Upper lobe of left lung (tissue), 6 donors: ENCODE measurements around the gene MSH4. TPM values are rescaled to one million over a fixed set of nuclear protein-coding genes. Genes with fewer than 3 reads are reported as not detected.

Experiments
- ATAC-seq, 2 donors: fragments of 200-7000 bp; cut with Tn5 transposase; one replicate each; pipeline ENCODE4 v1.9.1; 2022; ENCODE audit warnings: mild to moderate bottlenecking in 2 of 2, moderate library complexity in 2 of 2; ENCODE audit not compliant: low FRiP score in 2 of 2
- DNase-seq, 2 donors: peaks; one replicate each; pipeline ENCODE4 v3.0.0-alpha.2; 2019 to 2020
- H3K27ac ChIP-seq, 4 donors: fragments of 200-600 bp; sonication (generic); one replicate each; pipeline ENCODE4 v1.5.1; 2016 to 2019
- H3K27me3 ChIP-seq, 4 donors: fragments of 200-600 bp; sonication (generic); one replicate each; pipeline ENCODE4 v1.5.1; 2017 to 2019
- H3K36me3 ChIP-seq, 4 donors: fragments of 200-600 bp; sonication (generic); one replicate each; pipeline ENCODE4 v1.5.1; 2016 to 2019
- H3K4me1 ChIP-seq, 4 donors: fragments of 200-600 bp; sonication (generic); one replicate each; pipeline ENCODE4 v1.5.1; 2018 to 2019
- H3K4me3 ChIP-seq, 4 donors: fragments of 200-600 bp; sonication (generic); one replicate each; pipeline ENCODE4 v1.5.1; 2017 to 2019; ENCODE audit warnings: mild to moderate bottlenecking in 2 of 4, moderate library complexity in 1 of 4
- H3K9me3 ChIP-seq, 4 donors: fragments of 200-600 bp; sonication (generic); one replicate each; pipeline ENCODE4 v1.5.1; 2018 to 2019
- CTCF ChIP-seq, 6 experiments: fragments of 450-650 bp in 4 of 6; fragments of 200-600 bp in 2 of 6; sonication (generic) in 2 of 6; IDR thresholded peaks; one replicate each; pipeline ENCODE4 v1.5.1; 2016 to 2019; ENCODE audit warnings: antibody characterized with exemption in 6 of 6
- EP300 ChIP-seq, 4 donors: sonication (generic); formaldehyde crosslinking; IDR thresholded peaks; one replicate each; pipeline ENCODE4 v1.5.1; 2017; ENCODE audit warnings: antibody characterized with exemption in 4 of 4, control low read depth in 2 of 4
- POLR2A ChIP-seq, 4 donors: fragments of 450-650 bp; IDR thresholded peaks; one replicate each; pipeline ENCODE4 v1.5.1; 2016 to 2017; ENCODE audit warnings: antibody characterized with exemption in 4 of 4, mild to moderate bottlenecking in 2 of 4
- POLR2AphosphoS5 ChIP-seq, 2 donors: sonication (generic); formaldehyde crosslinking; IDR thresholded peaks; one replicate each; pipeline ENCODE4 v1.5.1; 2017; ENCODE audit warnings: antibody characterized with exemption in 2 of 2
- WGBS, 2 donors: methylation state at CpG; one replicate each; pipeline ENCODE4 v1.1.5; 2017 to 2018; 5-methylcytosine and 5-hydroxymethylcytosine counted together
- total RNA-seq, 6 donors: library from RNA; depleted of rRNA in 4 of 6; stranded (reverse); fragments of >200 nt in 4 of 6; gene quantifications; one replicate each; pipeline versions ENCODE4 v1.1.0 to v1.2.1, GENCODE V29; 2016 to 2021
- donor health status: DM: no; HTN: no; CAD: no; lungs with moderate emphysema.
- donor health status: DM: no; HTN: yes; CAD: no; lungs with severe emphysema.

Gene MSH4
- total RNA-seq, 6 donors from 2014 or later: 0.31 to 0.74 (median 0.46) TPM; not detected in 3

- Histone ChIP-seq H3K27me3 (no peaks in the 10 kb centered on the region), H3K36me3 (no peaks in the 10 kb centered on the region), H3K9me3 (no peaks in the 10 kb centered on the region), H3K27ac (no peak overlapping the region), H3K4me1 (no peaks in the 10 kb centered on the region), H3K4me3 (no peak overlapping the region)
- TF ChIP-seq POLR2A (IDR thresholded peaks at IDR 0.05) (no peak), EP300 (IDR thresholded peaks at IDR 0.05) (no peak), POLR2AphosphoS5 (IDR thresholded peaks at IDR 0.05) (no peak), CTCF (IDR thresholded peaks at IDR 0.05) (no peak)
- 31 to 35% methylated on average over 1 of the region's 1 CpG for WGBS, 2 donors
- DNase-seq: no peak
- no peak for ATAC-seq
Measured at GRCh38 chr1:75901371-75901770, 104.7 kb downstream of the MSH4 start.

GRCh38 chr1:75908717-75909152, 112.1 kb downstream of the MSH4 start:
- Histone ChIP-seq H3K4me1 (no peaks in the 10 kb centered on the region), H3K9me3 (peaks cover 0 to 5% (median 3%) of the 10 kb centered on the region in 4 donors), H3K36me3 (no peaks in the 10 kb centered on the region), H3K27me3 (no peaks in the 10 kb centered on the region), H3K27ac (no peak overlapping the region), H3K4me3 (no peak overlapping the region)
- no peak for TF ChIP-seq POLR2A (IDR thresholded peaks at IDR 0.05)
- no peak for TF ChIP-seq CTCF (IDR thresholded peaks at IDR 0.05)
- TF ChIP-seq EP300 (IDR thresholded peaks at IDR 0.05): no peak
- TF ChIP-seq POLR2AphosphoS5 (IDR thresholded peaks at IDR 0.05): no peak
- ATAC-seq (no peak), DNase-seq (no peak)
- WGBS, 2 donors: 45 to 60% methylated on average over 2 of the region's 2 CpGs

- no peak for TF ChIP-seq POLR2AphosphoS5 (IDR thresholded peaks at IDR 0.05)
- no peak for TF ChIP-seq CTCF (IDR thresholded peaks at IDR 0.05)
- no peak for TF ChIP-seq EP300 (IDR thresholded peaks at IDR 0.05)
- no peak for TF ChIP-seq POLR2A (IDR thresholded peaks at IDR 0.05)
- no peaks in the 10 kb centered on the region for H3K9me3 ChIP-seq
- DNase-seq (no peak), ATAC-seq (no peak)
- no peak overlapping the region for H3K27ac ChIP-seq
- no peaks in the 10 kb centered on the region for H3K27me3 ChIP-seq
- 82 to 89% methylated on average over 2 of the region's 2 CpGs for WGBS, 2 donors
- no peak overlapping the region for H3K4me3 ChIP-seq
- H3K36me3 ChIP-seq: no peaks in the 10 kb centered on the region
- no peaks in the 10 kb centered on the region for H3K4me1 ChIP-seq
Measured at GRCh38 chr1:75916834-75917233, 120.2 kb downstream of the MSH4 start.

GRCh38 chr1:75922698-75923097, 126.0 kb downstream of the MSH4 start:
- no peak for DNase-seq
- no peak overlapping the region for H3K27ac ChIP-seq
- no peaks in the 10 kb centered on the region for H3K27me3 ChIP-seq
- ATAC-seq: no peak
- no peak for TF ChIP-seq EP300 (IDR thresholded peaks at IDR 0.05)
- no peak for TF ChIP-seq CTCF (IDR thresholded peaks at IDR 0.05)
- TF ChIP-seq POLR2A (IDR thresholded peaks at IDR 0.05): no peak
- TF ChIP-seq POLR2AphosphoS5 (IDR thresholded peaks at IDR 0.05): no peak
- H3K4me1 ChIP-seq: no peaks in the 10 kb centered on the region
- H3K9me3 ChIP-seq: no peaks in the 10 kb centered on the region
- H3K36me3 ChIP-seq: no peaks in the 10 kb centered on the region
- no peak overlapping the region for H3K4me3 ChIP-seq
- WGBS, 2 donors: 75 to 83% methylated on average over 1 of the region's 1 CpG

- WGBS, 2 donors: 81 to 89% methylated on average over 1 of the region's 1 CpG
- Histone ChIP-seq H3K27ac (no peak within 1 kb of the TSS), H3K4me3 (no peak within 1 kb of the TSS), H3K36me3 (no peaks in the 10 kb centered on the region), H3K4me1 (no peaks in the 10 kb centered on the region), H3K9me3 (no peaks in the 10 kb centered on the region), H3K27me3 (no peaks in the 10 kb centered on the region)
- ATAC-seq: no peak
- no peak for TF ChIP-seq POLR2AphosphoS5 (IDR thresholded peaks at IDR 0.05)
- DNase-seq: no peak
Measured at GRCh38 chr1:75932304-75932703, 135.6 kb downstream of the MSH4 start, which contains the start of gene ASB17. Gene ASB17, minus strand, starts transcription at chr1:75932404. Its CDS starts 113 bp downstream, at chr1:75932291.
